K562 (cell line): ENCODE data around the gene FILIP1L. TPM values are rescaled to one million over a fixed set of nuclear protein-coding genes. Genes with fewer than 3 reads are reported as not detected.

Source experiments
- ADNP ChIP-seq: fragments of 200-800 bp; sonication (Bioruptor generic); IDR thresholded peaks from 2 replicates; pipeline ENCODE4 v1.6.1; 2016; ENCODE audit warnings: missing genetic modification characterization, missing compliant biosample characterization
- C11orf30 ChIP-seq: fragments of 450-650 bp; IDR thresholded peaks from 2 replicates; pipeline ENCODE4 v1.6.1; 2016; ENCODE audit warnings: low read depth, mild to moderate bottlenecking
- CBX1 ChIP-seq: sonication (generic); IDR thresholded peaks from 2 replicates; pipeline ENCODE4 v1.6.1; 2016; ENCODE audit warnings: antibody characterized with exemption, low read depth, mild to moderate bottlenecking
- CBX3 ChIP-seq, 2 experiments: IDR thresholded peaks; 1 replicate in 1 of 2; 2 replicates in 1 of 2; pipeline ENCODE4 v1.6.1; 2012; ENCODE audit warnings: inconsistent platforms in 2 of 2, low read length in 2 of 2, borderline replicate concordance in 1 of 2, control low read depth in 1 of 2
- CBX5 ChIP-seq: IDR thresholded peaks from 2 replicates; pipeline ENCODE4 v1.6.1; 2014; ENCODE audit warnings: low read depth, borderline replicate concordance
- CREM ChIP-seq: IDR thresholded peaks from 2 replicates; pipeline ENCODE4 v1.6.1; 2014; ENCODE audit warnings: antibody characterized with exemption, low read depth
- ELK1 ChIP-seq: sonication (generic); formaldehyde crosslinking; IDR thresholded peaks from 2 replicates; pipeline ENCODE4 v1.8.1; 2022; ENCODE audit warnings: missing genetic modification reagents
- GABPB2 ChIP-seq: fragments of 250-450 bp; sonication (Bioruptor Pico); conservative IDR thresholded peaks from 2 replicates; pipeline ENCODE4 v1.5.1; 2021; ENCODE audit warnings: mild to moderate bottlenecking
- GATA2 ChIP-seq: sonication (generic); formaldehyde crosslinking; IDR thresholded peaks from 2 replicates; pipeline ENCODE4 v1.4.0; 2020; ENCODE audit warnings: mild to moderate bottlenecking, missing genetic modification reagents
- HIVEP1 ChIP-seq: fragments of 250-450 bp; sonication (Bioruptor Pico); IDR thresholded peaks from 2 replicates; pipeline ENCODE4 v1.4.0; 2020; ENCODE audit warnings: mild to moderate bottlenecking
- KDM2B ChIP-seq: fragments of 250-450 bp; sonication (Bioruptor Pico); IDR thresholded peaks from 2 replicates; pipeline ENCODE4 v1.8.0; 2021; ENCODE audit warnings: mild to moderate bottlenecking, moderate library complexity
- MCM3 ChIP-seq: fragments of 450-650 bp; IDR thresholded peaks from 2 replicates; pipeline ENCODE4 v1.6.1; 2016
- MIER1 ChIP-seq: fragments of 450-650 bp; IDR thresholded peaks from 2 replicates; pipeline ENCODE4 v1.6.1; 2016; ENCODE audit warnings: antibody characterized with exemption, mild to moderate bottlenecking, low read depth
- MYNN ChIP-seq, 2 experiments: sonication (generic); formaldehyde crosslinking in 1 of 2; IDR thresholded peaks; 2 replicates each; pipeline versions ENCODE4 v1.5.0 to v1.6.1; 2016 to 2020; ENCODE audit warnings: antibody characterized with exemption in 1 of 2, missing genetic modification reagents in 1 of 2
- NELFE ChIP-seq: IDR thresholded peaks from 2 replicates; pipeline ENCODE4 v1.6.1; 2011; ENCODE audit warnings: mild to moderate bottlenecking; ENCODE audit not compliant: insufficient read depth, insufficient read length
- PCBP2 ChIP-seq: fragments of 200-400 bp; formaldehyde crosslinking; IDR thresholded peaks from 2 replicates; pipeline ENCODE4 v1.6.1; 2018; ENCODE audit warnings: low read length, low read depth, mild to moderate bottlenecking, moderate library complexity; ENCODE audit not compliant: poor library complexity, severe bottlenecking
- PHF8 ChIP-seq: fragments of 200-600 bp; sonication (generic); IDR thresholded peaks from 2 replicates; pipeline ENCODE4 v1.6.1; 2012; ENCODE audit warnings: mixed run types, mild to moderate bottlenecking, inconsistent platforms, low read length, moderate library complexity, borderline replicate concordance
- RFX1 ChIP-seq: fragments of 450-650 bp; IDR thresholded peaks from 2 replicates; pipeline ENCODE4 v1.6.1; 2016; ENCODE audit warnings: mild to moderate bottlenecking, moderate library complexity
- SMAD3 ChIP-seq: fragments of 450-650 bp; formaldehyde crosslinking; conservative IDR thresholded peaks from 2 replicates; pipeline ENCODE4 v1.4.0; 2020; ENCODE audit warnings: mild to moderate bottlenecking
- SRSF3 ChIP-seq: fragments of 200-400 bp; formaldehyde crosslinking; IDR thresholded peaks from 2 replicates; pipeline ENCODE4 v1.6.1; 2016; ENCODE audit warnings: mild to moderate bottlenecking, low read length, moderate library complexity; ENCODE audit not compliant: insufficient read depth
- STAG1 ChIP-seq: sonication (generic); formaldehyde crosslinking; IDR thresholded peaks from 2 replicates; pipeline ENCODE4 v1.5.0; 2020; ENCODE audit warnings: missing genetic modification reagents, borderline replicate concordance
- YBX1 ChIP-seq: fragments of 450-650 bp; IDR thresholded peaks from 2 replicates; pipeline ENCODE4 v1.7.1; 2016; ENCODE audit warnings: mild to moderate bottlenecking
- ZBTB17 ChIP-seq: fragments of 450-650 bp; formaldehyde crosslinking; IDR thresholded peaks from 2 replicates; pipeline ENCODE4 v1.4.0; 2020; ENCODE audit warnings: mild to moderate bottlenecking
- ZBTB2 ChIP-seq: fragments of 450-650 bp; IDR thresholded peaks from 2 replicates; pipeline ENCODE4 v1.6.1; 2016; ENCODE audit warnings: antibody characterized with exemption
- ZNF23 ChIP-seq: fragments of 250-450 bp; sonication (Bioruptor Pico); IDR thresholded peaks from 2 replicates; pipeline ENCODE4 v1.4.0; 2020; ENCODE audit warnings: mild to moderate bottlenecking
- ZNF253 ChIP-seq: fragments of 250-450 bp; sonication (Bioruptor Pico); conservative IDR thresholded peaks from 2 replicates; pipeline ENCODE4 v1.6.1; 2021; ENCODE audit warnings: mild to moderate bottlenecking
- ZNF280A ChIP-seq: fragments of 450-650 bp; IDR thresholded peaks from 2 replicates; pipeline ENCODE4 v1.6.1; 2018; ENCODE audit warnings: mild to moderate bottlenecking, low read depth; ENCODE audit not compliant: partially characterized antibody
- ZNF707 ChIP-seq: fragments of 250-450 bp; sonication (Bioruptor Pico); conservative IDR thresholded peaks from 2 replicates; pipeline ENCODE4 v1.8.0; 2022; ENCODE audit warnings: inconsistent platforms, mild to moderate bottlenecking, moderate library complexity
- polyA plus RNA-seq, 8 experiments: library from polyadenylated mRNA; depleted of rRNA in 4 of 8; stranded (reverse) in 5 of 8; unstranded in 3 of 8; fragments of >200 nt; fragmentation: Nextera tagmentation in 2 of 8; fragmentation: Illumina TruSeq in 1 of 8; extraction: Ambion mirVana in 2 of 8; extraction: Trizol in 1 of 8; gene quantifications; 2 replicates each; pipeline versions ENCODE4 v1.2.1 to v1.2.3, GENCODE V29; 2011 to 2014; ENCODE audit warnings: inconsistent platforms in 1 of 8, missing spikeins in 1 of 8
- total RNA-seq, 7 experiments: library from RNA; depleted of rRNA in 6 of 7; stranded (reverse); fragments of >200 nt in 6 of 7; fragmentation: Illumina TruSeq in 2 of 7; extraction: Trizol in 2 of 7; gene quantifications; 2 replicates each; pipeline versions ENCODE4 v1.2.1 to v1.2.3, GENCODE V29; 2011 to 2021; ENCODE audit warnings: low replicate concordance in 1 of 7

FILIP1L gene
- total and polyA plus RNA-seq, 9 of the 15 experiments (the other 6 are each of a cell fraction or from before 2014, with no cell fraction given): 0.50 to 2.1 (median 1.1) TPM

GRCh38 chr3:100060685-100061484 is 53.4 kb downstream of the FILIP1L start (continued):
- TF ChIP-seq MYNN (IDR thresholded peaks at IDR 0.05) (no peak), MYNN (CRISPR knock-in tag; IDR thresholded peaks at IDR 0.05) (no peak), CBX1 (no peak), RFX1 (no peak), SRSF3 (no peak), HIVEP1 (no peak), KDM2B (CRISPR knock-in tag) (no peak), ELK1 (no peak), ZNF253 (CRISPR knock-in tag) (no peak), MIER1 (no peak), ZNF23 (CRISPR knock-in tag) (no peak), ZBTB17 (CRISPR knock-in tag) (no peak), STAG1 (CRISPR knock-in tag) (no peak), MCM3 (no peak), CBX5 (no peak), CBX3 (IDR thresholded peaks at IDR 0.05; ENCODE audit: borderline replicate concordance in 1 of 2, low read length in 2 of 2) (no peak), GATA2 (peak; percentile 19; the same call in 1 of the 2 replicates), GABPB2 (CRISPR knock-in tag) (no peak), SMAD3 (CRISPR knock-in tag) (no peak), PCBP2 (no peak), ZBTB2 (no peak), ZNF707 (no peak), ZNF280A (no peak), PHF8 (no peak), C11orf30 (no peak), YBX1 (no peak), CREM (no peak), NELFE (no peak), ADNP (tag) (0 out of 2 replicates have a peak, but pooled peaks have one; percentile 20)
